Liver (tissue), 3 donors: ENCODE data around the gene GIPC2.
"Not testable (repeated sequence)": the region's sequence is repeated elsewhere in the genome, so short reads cannot be mapped to it uniquely, and the experiment has no call there.

Source experiments
- FOXA2 ChIP-seq: IDR thresholded peaks from 2 replicates; pipeline ENCODE4 v1.6.1; 2016; ENCODE audit warnings: antibody characterized with exemption
- GABPA ChIP-seq, 2 donors: IDR thresholded peaks in 1 of 2; conservative IDR thresholded peaks in 1 of 2; 2 replicates each; pipeline ENCODE4 v1.6.1; 2016; ENCODE audit warnings: antibody characterized with exemption in 2 of 2, mild to moderate bottlenecking in 1 of 2, moderate library complexity in 1 of 2
- JUND ChIP-seq, 2 donors: IDR thresholded peaks; 2 replicates each; pipeline ENCODE4 v1.6.1; 2016; ENCODE audit warnings: antibody characterized with exemption in 2 of 2
- NR2F2 ChIP-seq: IDR thresholded peaks from 2 replicates; pipeline ENCODE4 v1.6.1; 2016; ENCODE audit warnings: antibody characterized with exemption
- RAD21 ChIP-seq, 2 donors: IDR thresholded peaks; 2 replicates each; pipeline ENCODE4 v1.6.1; 2016; ENCODE audit warnings: antibody characterized with exemption in 2 of 2, mild to moderate bottlenecking in 2 of 2
- SP1 ChIP-seq: IDR thresholded peaks from 2 replicates; pipeline ENCODE4 v1.6.1; 2018; ENCODE audit warnings: antibody characterized with exemption, mild to moderate bottlenecking
- TAF1 ChIP-seq: conservative IDR thresholded peaks from 2 replicates; pipeline ENCODE4 v1.6.1; 2016; ENCODE audit warnings: antibody characterized with exemption, mild to moderate bottlenecking
- YY1 ChIP-seq: IDR thresholded peaks from 2 replicates; pipeline ENCODE4 v1.6.1; 2016; ENCODE audit warnings: antibody characterized with exemption, mild to moderate bottlenecking
- TF ChIP-seq, protein P1 (sequence below): fragments of 150-350 bp; IDR thresholded peaks from 2 replicates; pipeline ENCODE4 v1.5.1; 2017; ENCODE audit warnings: improper control_type of control experiment, low read depth, low read length; ENCODE audit not compliant: missing input control
- TF ChIP-seq, protein P2 (sequence below): IDR thresholded peaks from 2 replicates; pipeline ENCODE4 v1.6.1; 2016; ENCODE audit warnings: antibody characterized with exemption, mild to moderate bottlenecking
- TF ChIP-seq, protein P3 (sequence below): IDR thresholded peaks from 2 replicates; pipeline ENCODE4 v1.6.1; 2016; ENCODE audit warnings: antibody characterized with exemption
- TF ChIP-seq, protein P4 (sequence below): IDR thresholded peaks from 2 replicates; pipeline ENCODE4 v1.6.1; 2016; ENCODE audit warnings: antibody characterized with exemption
- TF ChIP-seq, protein P5 (sequence below): IDR thresholded peaks from 2 replicates; pipeline ENCODE4 v1.6.1; 2016; ENCODE audit warnings: antibody characterized with exemption
- donor health status: healthy.
- donor health status: healthy.

DNA sequence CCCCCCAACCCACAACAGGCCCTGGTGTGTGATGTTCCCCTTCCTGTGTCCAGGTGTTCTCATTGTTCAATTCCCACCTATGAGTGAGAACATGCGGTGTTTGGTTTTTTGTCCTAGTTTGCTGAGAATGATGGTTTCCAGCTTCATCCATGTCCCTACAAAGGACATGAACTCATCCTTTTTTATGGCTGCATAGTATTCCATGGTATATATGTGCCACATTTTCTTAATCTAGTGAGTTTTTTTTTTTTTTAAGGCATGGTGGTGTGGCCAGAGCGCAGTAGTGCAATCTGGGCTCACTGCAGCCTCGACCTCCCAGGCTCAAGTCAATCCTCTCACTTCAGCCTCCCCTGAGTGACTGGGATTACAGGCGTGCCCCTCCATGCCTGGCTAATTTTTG lies 24.6 kb upstream of the GIPC2 start:
- TF ChIP-seq, protein P1, sequence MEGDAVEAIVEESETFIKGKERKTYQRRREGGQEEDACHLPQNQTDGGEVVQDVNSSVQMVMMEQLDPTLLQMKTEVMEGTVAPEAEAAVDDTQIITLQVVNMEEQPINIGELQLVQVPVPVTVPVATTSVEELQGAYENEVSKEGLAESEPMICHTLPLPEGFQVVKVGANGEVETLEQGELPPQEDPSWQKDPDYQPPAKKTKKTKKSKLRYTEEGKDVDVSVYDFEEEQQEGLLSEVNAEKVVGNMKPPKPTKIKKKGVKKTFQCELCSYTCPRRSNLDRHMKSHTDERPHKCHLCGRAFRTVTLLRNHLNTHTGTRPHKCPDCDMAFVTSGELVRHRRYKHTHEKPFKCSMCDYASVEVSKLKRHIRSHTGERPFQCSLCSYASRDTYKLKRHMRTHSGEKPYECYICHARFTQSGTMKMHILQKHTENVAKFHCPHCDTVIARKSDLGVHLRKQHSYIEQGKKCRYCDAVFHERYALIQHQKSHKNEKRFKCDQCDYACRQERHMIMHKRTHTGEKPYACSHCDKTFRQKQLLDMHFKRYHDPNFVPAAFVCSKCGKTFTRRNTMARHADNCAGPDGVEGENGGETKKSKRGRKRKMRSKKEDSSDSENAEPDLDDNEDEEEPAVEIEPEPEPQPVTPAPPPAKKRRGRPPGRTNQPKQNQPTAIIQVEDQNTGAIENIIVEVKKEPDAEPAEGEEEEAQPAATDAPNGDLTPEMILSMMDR, result not testable (repeated sequence)
- TF ChIP-seq YY1; NR2F2; JUND (IDR thresholded peaks at IDR 0.05); GABPA (IDR thresholded peaks at IDR 0.05 in 1 of 2, conservative IDR thresholded peaks at IDR 0.05 in 1 of 2); TAF1; RAD21 (IDR thresholded peaks at IDR 0.05); FOXA2; SP1: not testable (repeated sequence)
- TF ChIP-seq, protein P2, sequence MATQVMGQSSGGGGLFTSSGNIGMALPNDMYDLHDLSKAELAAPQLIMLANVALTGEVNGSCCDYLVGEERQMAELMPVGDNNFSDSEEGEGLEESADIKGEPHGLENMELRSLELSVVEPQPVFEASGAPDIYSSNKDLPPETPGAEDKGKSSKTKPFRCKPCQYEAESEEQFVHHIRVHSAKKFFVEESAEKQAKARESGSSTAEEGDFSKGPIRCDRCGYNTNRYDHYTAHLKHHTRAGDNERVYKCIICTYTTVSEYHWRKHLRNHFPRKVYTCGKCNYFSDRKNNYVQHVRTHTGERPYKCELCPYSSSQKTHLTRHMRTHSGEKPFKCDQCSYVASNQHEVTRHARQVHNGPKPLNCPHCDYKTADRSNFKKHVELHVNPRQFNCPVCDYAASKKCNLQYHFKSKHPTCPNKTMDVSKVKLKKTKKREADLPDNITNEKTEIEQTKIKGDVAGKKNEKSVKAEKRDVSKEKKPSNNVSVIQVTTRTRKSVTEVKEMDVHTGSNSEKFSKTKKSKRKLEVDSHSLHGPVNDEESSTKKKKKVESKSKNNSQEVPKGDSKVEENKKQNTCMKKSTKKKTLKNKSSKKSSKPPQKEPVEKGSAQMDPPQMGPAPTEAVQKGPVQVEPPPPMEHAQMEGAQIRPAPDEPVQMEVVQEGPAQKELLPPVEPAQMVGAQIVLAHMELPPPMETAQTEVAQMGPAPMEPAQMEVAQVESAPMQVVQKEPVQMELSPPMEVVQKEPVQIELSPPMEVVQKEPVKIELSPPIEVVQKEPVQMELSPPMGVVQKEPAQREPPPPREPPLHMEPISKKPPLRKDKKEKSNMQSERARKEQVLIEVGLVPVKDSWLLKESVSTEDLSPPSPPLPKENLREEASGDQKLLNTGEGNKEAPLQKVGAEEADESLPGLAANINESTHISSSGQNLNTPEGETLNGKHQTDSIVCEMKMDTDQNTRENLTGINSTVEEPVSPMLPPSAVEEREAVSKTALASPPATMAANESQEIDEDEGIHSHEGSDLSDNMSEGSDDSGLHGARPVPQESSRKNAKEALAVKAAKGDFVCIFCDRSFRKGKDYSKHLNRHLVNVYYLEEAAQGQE, result not testable (repeated sequence)
- TF ChIP-seq, protein P3, sequence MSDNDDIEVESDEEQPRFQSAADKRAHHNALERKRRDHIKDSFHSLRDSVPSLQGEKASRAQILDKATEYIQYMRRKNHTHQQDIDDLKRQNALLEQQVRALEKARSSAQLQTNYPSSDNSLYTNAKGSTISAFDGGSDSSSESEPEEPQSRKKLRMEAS, result not testable (repeated sequence)
- TF ChIP-seq, protein P4, sequence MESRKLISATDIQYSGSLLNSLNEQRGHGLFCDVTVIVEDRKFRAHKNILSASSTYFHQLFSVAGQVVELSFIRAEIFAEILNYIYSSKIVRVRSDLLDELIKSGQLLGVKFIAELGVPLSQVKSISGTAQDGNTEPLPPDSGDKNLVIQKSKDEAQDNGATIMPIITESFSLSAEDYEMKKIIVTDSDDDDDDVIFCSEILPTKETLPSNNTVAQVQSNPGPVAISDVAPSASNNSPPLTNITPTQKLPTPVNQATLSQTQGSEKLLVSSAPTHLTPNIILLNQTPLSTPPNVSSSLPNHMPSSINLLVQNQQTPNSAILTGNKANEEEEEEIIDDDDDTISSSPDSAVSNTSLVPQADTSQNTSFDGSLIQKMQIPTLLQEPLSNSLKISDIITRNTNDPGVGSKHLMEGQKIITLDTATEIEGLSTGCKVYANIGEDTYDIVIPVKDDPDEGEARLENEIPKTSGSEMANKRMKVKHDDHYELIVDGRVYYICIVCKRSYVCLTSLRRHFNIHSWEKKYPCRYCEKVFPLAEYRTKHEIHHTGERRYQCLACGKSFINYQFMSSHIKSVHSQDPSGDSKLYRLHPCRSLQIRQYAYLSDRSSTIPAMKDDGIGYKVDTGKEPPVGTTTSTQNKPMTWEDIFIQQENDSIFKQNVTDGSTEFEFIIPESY, result not testable (repeated sequence)
- TF ChIP-seq, protein P5, sequence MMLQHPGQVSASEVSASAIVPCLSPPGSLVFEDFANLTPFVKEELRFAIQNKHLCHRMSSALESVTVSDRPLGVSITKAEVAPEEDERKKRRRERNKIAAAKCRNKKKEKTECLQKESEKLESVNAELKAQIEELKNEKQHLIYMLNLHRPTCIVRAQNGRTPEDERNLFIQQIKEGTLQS, result not testable (repeated sequence)
